Measurements from ENCODE around the gene CEP128.

GRCh38 chr14:80805136-80805535 is 136.4 kb downstream of the CEP128 start:
- no peak for TF ChIP-seq POLR2A (IDR thresholded peaks at IDR 0.05; ENCODE audit: low read depth)
- no peak for TF ChIP-seq CTCF (IDR thresholded peaks at IDR 0.05)
- TF ChIP-seq EP300 (IDR thresholded peaks at IDR 0.05), result no peak
